Measurements from ENCODE around the gene SYT1.

GRCh38 chr12:79127271-79127751 is 262.7 kb downstream of the SYT1 start:
- TF ChIP-seq CTCF (IDR thresholded peaks at IDR 0.05) (no peak), EZH2 (IDR thresholded peaks at IDR 0.05; ENCODE audit: borderline replicate concordance, insufficient read depth, low read depth, low read length, poor library complexity, severe bottlenecking) (no peak)

All from B cell (primary cell).